NT2/D1 (cell line): ENCODE results near the gene METTL25.

Experiments
- DNase-seq: peaks from one replicate; pipeline ENCODE4 v3.0.0-alpha.2; 2011; ENCODE audit warnings: low read depth, low spot score
- H3K27me3 ChIP-seq: 2 replicates; pipeline ENCODE4 v1.6.0; 2011; ENCODE audit warnings: mild to moderate bottlenecking; ENCODE audit not compliant: insufficient read length, insufficient read depth
- H3K36me3 ChIP-seq: 2 replicates; pipeline ENCODE4 v1.6.1; 2011; ENCODE audit warnings: mild to moderate bottlenecking, low read length, mixed read lengths; ENCODE audit not compliant: insufficient read depth, insufficient read length
- H3K4me1 ChIP-seq: 2 replicates; pipeline ENCODE4 v1.5.1; 2011; ENCODE audit not compliant: insufficient read depth, insufficient read length
- H3K4me3 ChIP-seq: 2 replicates; pipeline ENCODE4 v1.5.1; 2011; ENCODE audit warnings: low read depth; ENCODE audit not compliant: insufficient read length
- H3K9ac ChIP-seq: 2 replicates; pipeline ENCODE4 v1.6.0; 2011; ENCODE audit warnings: low read depth; ENCODE audit not compliant: insufficient read length
- H3K9me3 ChIP-seq: 2 replicates; pipeline ENCODE4 v1.5.1; 2011; ENCODE audit warnings: mild to moderate bottlenecking, low read length; ENCODE audit not compliant: insufficient read depth
- SUZ12 ChIP-seq: IDR thresholded peaks from 2 replicates; pipeline ENCODE4 v1.6.1; 2011; ENCODE audit not compliant: insufficient read length, insufficient read depth; ENCODE audit errors: extremely low read depth
- YY1 ChIP-seq: IDR thresholded peaks from 2 replicates; pipeline ENCODE4 v1.6.1; 2011; ENCODE audit not compliant: insufficient read length, insufficient read depth
- ZNF274 ChIP-seq: IDR thresholded peaks from 2 replicates; pipeline ENCODE4 v1.6.1; 2011; ENCODE audit warnings: mild to moderate bottlenecking, low read depth, low read length

METTL25 gene

GRCh38 chr12:82426081-82426480 lies 67.8 kb downstream of the METTL25 start:
- TF ChIP-seq ZNF274, result no peak
- no peak for TF ChIP-seq YY1
- TF ChIP-seq SUZ12, result no peak

GRCh38 chr12:82426586-82426985 lies 68.3 kb downstream of the METTL25 start:
- H3K27me3 ChIP-seq, result no peaks in the 10 kb centered on the region
- no peaks in the 10 kb centered on the region for H3K9me3 ChIP-seq
- H3K4me3 ChIP-seq, result no peak overlapping the region
- H3K36me3 ChIP-seq, result no peaks in the 10 kb centered on the region
- no peaks in the 10 kb centered on the region for H3K4me1 ChIP-seq
- no peak for DNase-seq
- H3K9ac ChIP-seq, result no peak overlapping the region
- TF ChIP-seq ZNF274 (no peak), YY1 (no peak), SUZ12 (no peak)

More at GRCh38 chr12:82426081-82426480, 67.8 kb downstream of the METTL25 start:
- Histone ChIP-seq H3K4me3 (no peak overlapping the region), H3K4me1 (no peaks in the 10 kb centered on the region), H3K9me3 (no peaks in the 10 kb centered on the region), H3K36me3 (no peaks in the 10 kb centered on the region), H3K27me3 (no peaks in the 10 kb centered on the region), H3K9ac (no peak overlapping the region)
- DNase-seq, result no peak

GRCh38 chr12:82430541-82431145 lies 72.3 kb downstream of the METTL25 start:
- DNase-seq, result no peak

GRCh38 chr12:82434392-82434911 lies 76.1 kb downstream of the METTL25 start:
- no peaks in the 10 kb centered on the region for H3K9me3 ChIP-seq
- no peaks in the 10 kb centered on the region for H3K4me1 ChIP-seq
- H3K36me3 ChIP-seq, result no peaks in the 10 kb centered on the region
- no peak overlapping the region for H3K4me3 ChIP-seq
- TF ChIP-seq ZNF274 (no peak), SUZ12 (no peak)
- no peak for DNase-seq
- no peaks in the 10 kb centered on the region for H3K27me3 ChIP-seq
- H3K9ac ChIP-seq, result no peak overlapping the region

More at GRCh38 chr12:82430541-82431145, 72.3 kb downstream of the METTL25 start:
- Histone ChIP-seq H3K27me3 (no peaks in the 10 kb centered on the region), H3K4me1 (no peaks in the 10 kb centered on the region), H3K36me3 (no peaks in the 10 kb centered on the region), H3K9me3 (no peaks in the 10 kb centered on the region), H3K4me3 (no peak overlapping the region), H3K9ac (no peak overlapping the region)
- no peak for TF ChIP-seq SUZ12
- TF ChIP-seq YY1, result no peak
- TF ChIP-seq ZNF274, result no peak

- Histone ChIP-seq H3K4me1 (no peaks in the 10 kb centered on the region), H3K4me3 (no peak overlapping the region), H3K36me3 (no peaks in the 10 kb centered on the region), H3K9me3 (no peaks in the 10 kb centered on the region), H3K9ac (no peak overlapping the region), H3K27me3 (no peaks in the 10 kb centered on the region)
- DNase-seq, result no peak
- TF ChIP-seq SUZ12 (no peak), ZNF274 (no peak), YY1 (no peak)
Measured at GRCh38 chr12:82436354-82436753, 78.0 kb downstream of the METTL25 start.

GRCh38 chr12:82437744-82438143 lies 79.4 kb downstream of the METTL25 start:
- Histone ChIP-seq H3K4me1 (no peaks in the 10 kb centered on the region), H3K4me3 (no peak overlapping the region), H3K36me3 (no peaks in the 10 kb centered on the region), H3K9ac (no peak overlapping the region), H3K9me3 (peaks cover 6% of the 10 kb centered on the region; the same call in 1 of the 2 replicates), H3K27me3 (no peaks in the 10 kb centered on the region)
- no peak for DNase-seq
- TF ChIP-seq YY1 (no peak), ZNF274 (no peak), SUZ12 (no peak)

GRCh38 chr12:82438356-82438755 lies 80.0 kb downstream of the METTL25 start:
- H3K27me3 ChIP-seq, result no peaks in the 10 kb centered on the region
- TF ChIP-seq YY1 (no peak), SUZ12 (no peak), ZNF274 (no peak)
- peaks cover 6% of the 10 kb centered on the region; the same call in 1 of the 2 replicates for H3K9me3 ChIP-seq
- no peak overlapping the region for H3K4me3 ChIP-seq
- DNase-seq, result no peak
- no peaks in the 10 kb centered on the region for H3K36me3 ChIP-seq
- H3K4me1 ChIP-seq, result no peaks in the 10 kb centered on the region
- no peak overlapping the region for H3K9ac ChIP-seq
